ENCODE measurements around the gene OTOG.

GRCh38 chr11:17668166-17668565 lies 121.1 kb downstream of the OTOG start:
- no peak for TF ChIP-seq REST (IDR thresholded peaks at IDR 0.05; ENCODE audit: insufficient read depth in 1 of 2, low read depth in 2 of 2, low read length in 2 of 2)
- TF ChIP-seq TAF1 (IDR thresholded peaks at IDR 0.05; ENCODE audit: borderline replicate concordance, insufficient read depth, low read length), result no peak
- TF ChIP-seq POLR2AphosphoS5 (IDR thresholded peaks at IDR 0.05; ENCODE audit: low read depth, low read length), result no peak
- TF ChIP-seq SIN3A (IDR thresholded peaks at IDR 0.05; ENCODE audit: borderline replicate concordance, insufficient read depth, low read length), result no peak

All from PFSK-1 (cell line).